ENCODE results near the gene PRR15. TPM values are rescaled to one million over a fixed set of nuclear protein-coding genes. Genes with fewer than 3 reads are reported as not detected.

PRR15 gene
- total RNA-seq, 4 donors from 2014 or later: 53.3 to 443 (median 294) TPM

DNA sequence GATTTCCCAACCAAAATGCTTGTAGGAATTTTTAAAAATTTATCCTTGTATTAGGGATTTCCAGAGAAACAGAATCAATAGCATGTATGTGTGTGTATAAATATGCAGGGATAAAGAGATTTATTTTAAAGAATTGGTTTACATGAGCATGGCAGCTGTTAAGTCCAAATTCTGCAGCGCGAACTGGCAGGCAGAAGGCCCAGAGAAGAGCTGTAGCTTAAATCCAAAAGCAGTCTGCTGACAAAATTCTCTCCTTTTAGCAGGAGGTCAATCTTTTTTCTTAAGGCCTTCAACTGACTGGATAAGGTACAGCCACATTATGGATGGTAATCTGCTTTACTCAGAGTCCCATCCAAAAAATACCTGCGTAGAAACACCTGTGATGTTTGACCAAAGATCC, 42.0 kb downstream of the PRR15 start:
- no peaks in the 10 kb centered on the region for H3K36me3 ChIP-seq
- peak overlapping the region; percentile 81 to 87 (median 83) for H3K27ac ChIP-seq
- TF ChIP-seq POLR2AphosphoS5 (IDR thresholded peaks at IDR 0.05) (no peak), EP300 (IDR thresholded peaks at IDR 0.05; ENCODE audit: low read depth) (no peak), POLR2A (IDR thresholded peaks at IDR 0.05) (no peak)
- TF ChIP-seq, protein P1, sequence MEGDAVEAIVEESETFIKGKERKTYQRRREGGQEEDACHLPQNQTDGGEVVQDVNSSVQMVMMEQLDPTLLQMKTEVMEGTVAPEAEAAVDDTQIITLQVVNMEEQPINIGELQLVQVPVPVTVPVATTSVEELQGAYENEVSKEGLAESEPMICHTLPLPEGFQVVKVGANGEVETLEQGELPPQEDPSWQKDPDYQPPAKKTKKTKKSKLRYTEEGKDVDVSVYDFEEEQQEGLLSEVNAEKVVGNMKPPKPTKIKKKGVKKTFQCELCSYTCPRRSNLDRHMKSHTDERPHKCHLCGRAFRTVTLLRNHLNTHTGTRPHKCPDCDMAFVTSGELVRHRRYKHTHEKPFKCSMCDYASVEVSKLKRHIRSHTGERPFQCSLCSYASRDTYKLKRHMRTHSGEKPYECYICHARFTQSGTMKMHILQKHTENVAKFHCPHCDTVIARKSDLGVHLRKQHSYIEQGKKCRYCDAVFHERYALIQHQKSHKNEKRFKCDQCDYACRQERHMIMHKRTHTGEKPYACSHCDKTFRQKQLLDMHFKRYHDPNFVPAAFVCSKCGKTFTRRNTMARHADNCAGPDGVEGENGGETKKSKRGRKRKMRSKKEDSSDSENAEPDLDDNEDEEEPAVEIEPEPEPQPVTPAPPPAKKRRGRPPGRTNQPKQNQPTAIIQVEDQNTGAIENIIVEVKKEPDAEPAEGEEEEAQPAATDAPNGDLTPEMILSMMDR (IDR thresholded peaks at IDR 0.05): no peak
- in situ Hi-C loops (cut with MboI; ENCODE audit: low pct_ligation_motif_present in 1 of 4, low pct_unique_long_range_greater_than_20kb in 1 of 4, low sequenced_read_pairs in 3 of 4): no loop called here
- no peaks in the 10 kb centered on the region for H3K9me3 ChIP-seq
- no peak for DNase-seq
- H3K4me1 ChIP-seq: peaks cover 0 to 55% (median 32%) of the 10 kb centered on the region in 4 donors
- no peak overlapping the region for H3K4me3 ChIP-seq
- intact Hi-C loops (cut with DNase I; ENCODE audit: low total_unique reads): no loop called here
- WGBS, 2 donors (ENCODE audit: low coverage in 1 of 2): 57 to 67% methylated on average over 2 to 3 of the region's 3 CpGs
- H3K27me3 ChIP-seq: no peaks in the 10 kb centered on the region

DNA sequence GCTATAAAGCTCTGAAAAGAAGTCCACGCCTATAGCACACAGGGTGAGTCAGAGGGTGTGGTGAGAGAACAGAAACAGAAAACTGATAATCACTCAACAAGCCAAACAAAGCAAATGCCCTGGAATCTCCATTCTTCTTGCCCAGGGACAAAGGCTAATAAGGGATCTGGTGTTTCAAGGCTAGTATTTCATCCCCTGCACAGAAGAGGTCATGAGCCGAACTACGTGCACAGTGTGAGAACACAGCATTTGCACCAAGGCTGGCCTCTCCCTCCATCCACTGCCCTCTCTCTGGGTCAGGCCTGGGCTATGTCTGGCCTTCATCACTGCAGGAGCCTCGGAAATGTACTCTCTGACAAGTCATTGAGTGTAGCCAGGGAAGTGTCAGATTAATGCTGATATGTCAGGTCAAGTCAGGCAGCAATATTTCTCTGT, 42.7 kb downstream of the PRR15 start:
- intact Hi-C loops (cut with DNase I; ENCODE audit: low total_unique reads): no loop called here
- Histone ChIP-seq H3K27me3 (no peaks in the 10 kb centered on the region), H3K4me1 (peaks cover 0 to 55% (median 32%) of the 10 kb centered on the region in 4 donors), H3K4me3 (no peak overlapping the region), H3K9me3 (no peaks in the 10 kb centered on the region), H3K36me3 (no peaks in the 10 kb centered on the region), H3K27ac (peak overlapping the region; percentile 81 to 87 (median 83))
- WGBS, 2 donors (ENCODE audit: low coverage in 1 of 2): 14 to 36% methylated on average over 1 to 4 of the region's 4 CpGs
- in situ Hi-C loops (cut with MboI; ENCODE audit: low pct_ligation_motif_present in 1 of 4, low pct_unique_long_range_greater_than_20kb in 1 of 4, low sequenced_read_pairs in 3 of 4): no loop called here
- no peak for TF ChIP-seq EP300 (IDR thresholded peaks at IDR 0.05; ENCODE audit: low read depth)
- TF ChIP-seq POLR2A (IDR thresholded peaks at IDR 0.05): no peak
- TF ChIP-seq POLR2AphosphoS5 (IDR thresholded peaks at IDR 0.05): peak in 1 of 3 donors; percentile 54
- TF ChIP-seq, protein P1 (IDR thresholded peaks at IDR 0.05): no peak
- peak; percentile 55 for DNase-seq

DNA sequence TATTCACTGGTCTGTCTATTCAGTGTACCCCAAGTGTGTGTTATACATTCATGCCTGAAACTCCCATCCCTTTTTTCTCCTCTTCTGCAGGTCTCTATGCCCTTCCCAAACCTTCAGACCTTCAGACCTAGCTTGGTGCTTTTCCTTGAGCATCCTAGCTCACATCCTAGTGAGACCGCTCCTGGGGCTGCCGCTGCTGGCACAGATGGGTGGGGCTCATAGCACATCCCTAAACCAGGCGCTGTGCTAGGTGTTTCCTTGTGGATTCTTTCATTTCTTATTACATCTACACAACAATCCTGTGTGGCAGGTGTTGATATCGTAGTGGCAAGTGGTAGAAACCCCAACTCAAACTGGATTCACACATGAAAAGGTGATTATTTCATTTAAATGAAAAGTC, 43.2 kb downstream of the PRR15 start:
- H3K9me3 ChIP-seq: no peaks in the 10 kb centered on the region
- 57 to 72% methylated on average over 1 to 4 of the region's 4 CpGs for WGBS, 2 donors (ENCODE audit: low coverage in 1 of 2)
- no peaks in the 10 kb centered on the region for H3K36me3 ChIP-seq
- in situ Hi-C loops (cut with MboI; ENCODE audit: low pct_ligation_motif_present in 1 of 4, low pct_unique_long_range_greater_than_20kb in 1 of 4, low sequenced_read_pairs in 3 of 4): no loop called here
- no peak for DNase-seq
- intact Hi-C loops (cut with DNase I; ENCODE audit: low total_unique reads): no loop called here
- peak overlapping the region; percentile 81 to 87 (median 83) for H3K27ac ChIP-seq
- no peak overlapping the region for H3K4me3 ChIP-seq
- H3K27me3 ChIP-seq: no peaks in the 10 kb centered on the region
- no peak for TF ChIP-seq POLR2A (IDR thresholded peaks at IDR 0.05)
- TF ChIP-seq, protein P1 (IDR thresholded peaks at IDR 0.05): no peak
- no peak for TF ChIP-seq EP300 (IDR thresholded peaks at IDR 0.05; ENCODE audit: low read depth)
- no peak for TF ChIP-seq POLR2AphosphoS5 (IDR thresholded peaks at IDR 0.05)
- peaks cover 0 to 55% (median 32%) of the 10 kb centered on the region in 4 donors for H3K4me1 ChIP-seq

DNA sequence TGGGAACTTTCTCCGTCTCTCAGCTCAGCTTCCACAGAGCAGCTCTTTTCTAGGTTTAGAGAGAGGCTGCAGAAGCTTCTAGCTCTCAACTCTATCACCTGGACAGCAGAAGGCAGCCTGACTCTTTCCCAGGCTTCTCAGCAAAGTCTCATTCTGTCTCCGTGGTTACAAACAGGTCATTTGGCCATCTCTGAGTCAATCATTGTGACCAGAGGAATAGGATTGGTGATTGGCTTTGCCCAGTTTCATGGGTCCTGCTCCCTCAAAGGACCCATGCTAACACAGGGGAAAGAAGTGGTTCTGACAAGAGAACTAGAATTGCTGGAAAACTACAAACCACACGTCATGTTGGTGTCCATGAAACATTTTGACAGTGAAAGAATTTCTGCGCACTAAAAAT, 43.6 kb downstream of the PRR15 start:
- peaks cover 0 to 55% (median 32%) of the 10 kb centered on the region in 4 donors for H3K4me1 ChIP-seq
- H3K27me3 ChIP-seq: no peaks in the 10 kb centered on the region
- no peak for DNase-seq
- intact Hi-C loops (cut with DNase I; ENCODE audit: low total_unique reads) (no loop called here), in situ Hi-C loops (cut with MboI; ENCODE audit: low pct_ligation_motif_present in 1 of 4, low pct_unique_long_range_greater_than_20kb in 1 of 4, low sequenced_read_pairs in 3 of 4) (no loop called here)
- WGBS, 2 donors (ENCODE audit: low coverage in 1 of 2): 90 to 92% methylated on average over 2 to 4 of the region's 4 CpGs
- peak overlapping the region; percentile 81 to 87 (median 83) for H3K27ac ChIP-seq
- no peaks in the 10 kb centered on the region for H3K9me3 ChIP-seq
- no peak overlapping the region for H3K4me3 ChIP-seq
- no peaks in the 10 kb centered on the region for H3K36me3 ChIP-seq
- no peak for TF ChIP-seq POLR2AphosphoS5 (IDR thresholded peaks at IDR 0.05)
- no peak for TF ChIP-seq EP300 (IDR thresholded peaks at IDR 0.05; ENCODE audit: low read depth)
- TF ChIP-seq, protein P1 (IDR thresholded peaks at IDR 0.05): no peak
- TF ChIP-seq POLR2A (IDR thresholded peaks at IDR 0.05): no peak

All from transverse colon (tissue), 4 donors.